Measurements from ENCODE around the gene EDC3.

EDC3 gene

DNA sequence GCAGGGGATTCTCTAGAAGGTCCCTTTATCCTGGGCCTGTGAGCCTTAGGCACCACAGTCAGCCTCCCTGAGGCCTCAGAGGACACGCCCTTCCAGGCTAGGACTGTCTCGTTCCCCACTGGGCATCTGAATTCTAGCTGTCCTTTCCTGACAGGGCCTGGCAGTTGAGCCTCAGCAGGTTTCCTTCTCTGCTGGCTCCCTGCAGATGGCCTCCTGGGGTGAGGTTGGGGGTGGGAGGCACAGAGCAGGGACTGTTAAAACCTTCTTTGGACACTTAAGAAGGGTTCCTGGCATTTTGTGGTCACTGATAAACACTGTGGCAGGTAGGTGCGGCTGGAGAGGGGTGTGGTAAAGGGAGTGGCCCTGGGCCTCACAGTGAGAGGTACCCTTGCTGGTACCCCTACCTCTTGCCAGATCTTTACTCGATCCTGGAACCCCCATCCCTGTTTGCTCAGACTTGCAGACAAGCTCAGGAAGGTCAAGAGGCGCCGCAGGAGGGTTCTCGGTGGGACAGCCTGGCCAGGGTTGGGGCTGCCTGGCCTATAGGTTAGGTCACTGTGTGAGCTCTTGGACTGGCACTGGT, 71.7 kb downstream of the EDC3 start:
- no peak for DNase-seq

DNA sequence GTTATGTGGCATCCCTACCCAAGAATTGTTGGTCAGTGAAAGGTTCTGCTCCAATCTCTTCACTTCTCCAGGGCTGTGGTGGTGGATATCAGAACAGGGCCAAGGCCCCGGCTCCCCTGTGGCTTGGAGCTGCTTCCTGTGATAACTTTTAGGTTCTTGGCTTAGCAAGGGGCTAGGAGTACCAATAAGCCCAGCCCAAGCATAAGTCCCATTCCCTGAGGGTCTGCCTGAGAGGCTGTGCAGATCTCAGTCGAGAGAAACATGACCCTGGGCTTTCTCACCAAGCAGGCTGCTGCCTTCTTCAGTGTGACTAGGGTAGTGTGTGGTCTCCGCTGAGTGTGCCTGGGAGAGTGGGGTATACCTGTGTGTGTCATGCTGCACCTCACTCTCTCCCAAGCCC, 73.1 kb downstream of the EDC3 start:
- no peak for DNase-seq

DNA sequence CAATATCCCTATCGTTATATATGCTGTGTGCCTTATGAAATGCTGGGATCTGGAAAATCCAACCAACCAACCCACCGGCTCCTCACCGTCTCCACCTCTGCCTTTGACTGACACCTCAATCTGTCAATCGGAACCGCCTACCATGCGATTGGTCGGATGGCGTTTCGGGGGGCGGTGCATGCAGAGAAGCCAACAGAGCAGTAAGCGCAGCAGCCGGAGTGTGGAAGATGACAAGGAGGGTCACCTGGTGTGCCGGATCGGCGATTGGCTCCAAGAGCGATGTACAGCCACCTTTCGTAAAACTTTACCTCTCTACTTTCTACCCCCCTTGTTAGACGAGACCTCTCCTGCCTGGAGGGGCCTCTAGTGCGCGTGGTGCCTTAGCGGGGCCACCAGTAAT, 73.9 kb downstream of the EDC3 start:
- no peak for DNase-seq

DNA sequence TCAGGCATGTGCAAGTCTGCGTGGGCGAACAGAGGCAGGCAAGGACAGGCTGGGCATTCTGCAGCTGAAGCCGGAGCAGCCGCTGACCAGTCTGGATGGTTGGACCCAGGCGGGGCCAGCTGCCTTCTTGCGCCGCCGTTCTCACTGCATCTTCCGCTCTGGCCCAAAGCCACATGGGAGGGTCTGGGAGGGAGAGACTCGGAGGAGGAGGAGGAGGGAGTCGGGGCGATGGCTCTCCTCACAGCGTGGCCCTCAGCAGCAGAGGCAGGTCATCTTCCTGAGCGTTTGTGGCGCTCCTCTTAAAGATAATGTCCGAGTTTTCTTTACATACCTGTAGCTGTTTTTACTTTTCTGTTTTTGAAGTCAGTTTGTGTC, 74.3 kb downstream of the EDC3 start:
- no peak for DNase-seq

DNA sequence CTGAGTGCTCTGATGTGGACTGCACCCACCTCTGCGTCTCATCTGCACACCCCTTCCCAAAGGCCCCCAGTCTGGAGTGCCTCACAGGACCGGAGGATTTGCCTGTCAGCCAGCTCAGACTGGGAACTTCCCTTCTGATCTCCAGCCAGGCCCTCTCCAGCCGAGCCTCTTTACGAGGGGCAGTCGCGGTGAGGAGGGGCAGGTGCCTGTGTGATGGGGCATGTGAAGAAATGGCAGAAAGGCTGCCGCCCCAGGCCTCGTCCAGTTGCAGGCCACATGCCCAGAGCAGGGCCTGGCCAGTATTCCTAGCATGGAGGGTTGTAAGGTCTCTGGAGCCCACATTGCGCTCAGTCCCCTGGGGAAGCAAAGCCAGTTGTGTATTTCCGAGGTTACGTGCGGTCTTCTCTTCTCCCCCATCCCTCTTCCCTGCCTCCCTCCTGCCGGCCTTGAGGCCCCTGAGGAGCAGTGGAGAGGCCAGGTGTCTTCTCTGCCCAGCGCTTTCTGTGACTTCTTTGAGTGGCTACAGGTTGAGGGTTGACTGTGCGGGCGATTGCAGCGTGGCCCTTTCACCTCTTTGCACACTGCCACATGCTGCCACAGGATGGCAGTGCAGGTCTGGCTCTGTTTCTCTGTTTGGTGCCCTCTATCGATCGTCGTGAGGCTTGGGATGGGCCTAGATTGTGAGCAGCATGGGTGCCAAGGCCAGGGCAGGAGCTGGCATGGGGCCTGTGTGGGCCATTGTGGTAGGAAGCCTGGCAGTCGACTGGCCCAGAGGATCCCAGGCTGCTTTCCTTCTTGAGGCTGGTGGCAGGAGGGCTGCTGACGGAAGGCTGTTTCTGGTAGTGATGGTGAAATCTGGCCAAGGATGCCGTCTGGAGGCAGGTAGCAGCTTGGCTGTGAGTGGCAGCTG, 74.9 kb downstream of the EDC3 start:
- DNase-seq, result peak; percentile 80

DNA sequence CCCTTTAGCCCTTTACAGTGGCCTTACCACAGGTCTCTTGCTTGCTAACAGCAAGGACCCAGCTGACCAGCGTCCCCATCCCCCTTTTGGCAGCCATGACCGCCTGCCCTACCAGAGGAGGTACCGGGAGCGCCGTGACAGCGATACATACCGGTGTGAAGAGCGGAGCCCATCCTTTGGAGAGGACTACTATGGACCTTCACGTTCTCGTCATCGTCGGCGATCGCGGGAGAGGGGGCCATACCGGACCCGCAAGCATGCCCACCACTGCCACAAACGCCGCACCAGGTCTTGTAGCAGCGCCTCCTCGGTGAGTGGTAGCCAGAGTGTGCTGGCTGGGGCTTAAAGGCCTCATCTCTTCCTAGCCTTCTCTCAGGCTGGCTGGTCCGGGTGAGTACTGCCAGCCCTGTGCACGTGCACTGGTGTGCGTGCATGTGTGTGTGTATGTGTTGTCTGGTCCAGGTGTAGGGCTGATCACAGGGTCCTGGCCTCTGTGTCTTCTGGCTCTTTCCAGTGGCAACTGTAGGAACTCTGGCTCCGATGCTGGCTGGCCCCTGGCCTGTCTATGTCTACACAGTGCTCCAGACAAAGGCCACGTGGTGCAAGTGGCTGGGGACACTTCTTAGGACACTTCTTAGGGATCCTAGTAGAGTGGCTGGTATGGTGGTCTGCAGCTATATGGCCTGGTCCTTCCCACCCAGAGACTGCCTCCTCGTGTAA, 75.7 kb downstream of the EDC3 start:
- no peak for DNase-seq

DNA sequence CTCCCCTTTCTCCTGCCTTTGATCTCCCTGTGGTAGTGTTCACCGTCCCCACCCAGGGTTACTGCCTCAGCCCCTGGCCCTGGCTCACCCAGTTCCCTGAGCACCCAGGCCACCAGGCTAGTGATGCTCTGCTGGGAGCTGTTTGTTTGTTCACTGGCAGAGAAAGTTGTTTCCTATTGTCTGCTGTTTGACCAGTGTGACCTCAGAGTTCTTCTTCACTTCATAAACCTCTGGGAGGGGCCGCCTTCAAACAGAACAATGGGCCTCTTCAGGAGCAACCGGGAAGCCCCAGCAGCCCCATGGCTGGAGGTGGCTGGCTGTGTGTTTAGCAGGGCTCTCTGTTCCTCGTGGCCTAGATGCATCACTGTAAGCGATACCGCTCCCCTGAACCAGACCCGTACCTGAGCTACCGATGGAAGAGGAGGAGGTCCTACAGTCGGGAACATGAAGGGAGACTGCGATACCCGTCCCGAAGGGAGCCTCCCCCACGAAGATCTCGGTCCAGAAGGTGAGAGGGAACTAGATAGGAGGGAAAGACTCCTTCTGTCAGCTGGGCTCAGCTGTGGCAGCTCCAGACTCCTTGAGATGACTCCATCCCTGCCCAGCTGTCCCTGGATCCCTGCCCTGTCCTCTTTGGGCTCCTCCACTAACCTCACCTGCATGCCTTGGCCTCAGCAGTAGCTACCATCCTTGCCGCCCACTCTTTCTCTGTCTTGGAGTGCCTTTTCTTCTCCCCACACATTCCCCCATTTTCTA, 76.8 kb downstream of the EDC3 start:
- DNase-seq, result no peak

DNA sequence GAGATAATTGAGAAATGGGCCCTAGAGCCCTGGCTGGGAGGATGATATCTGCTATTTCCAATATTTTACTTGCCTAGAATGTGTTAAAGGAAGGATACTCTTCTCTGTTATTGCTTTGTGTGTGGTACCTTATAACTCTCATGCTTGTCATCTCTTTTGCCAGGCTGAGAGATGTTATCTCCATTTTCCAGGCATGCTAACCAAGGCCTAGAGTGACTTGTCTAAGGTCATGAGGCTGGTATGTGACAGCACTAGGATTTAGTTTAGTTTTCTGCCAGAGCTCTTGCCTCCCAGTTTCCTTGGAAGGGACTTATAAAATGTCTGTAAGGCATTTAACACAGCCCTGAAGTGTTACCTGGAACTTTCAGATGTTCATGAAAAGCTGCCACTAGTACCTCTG, 78.8 kb downstream of the EDC3 start:
- DNase-seq, result no peak

DNA sequence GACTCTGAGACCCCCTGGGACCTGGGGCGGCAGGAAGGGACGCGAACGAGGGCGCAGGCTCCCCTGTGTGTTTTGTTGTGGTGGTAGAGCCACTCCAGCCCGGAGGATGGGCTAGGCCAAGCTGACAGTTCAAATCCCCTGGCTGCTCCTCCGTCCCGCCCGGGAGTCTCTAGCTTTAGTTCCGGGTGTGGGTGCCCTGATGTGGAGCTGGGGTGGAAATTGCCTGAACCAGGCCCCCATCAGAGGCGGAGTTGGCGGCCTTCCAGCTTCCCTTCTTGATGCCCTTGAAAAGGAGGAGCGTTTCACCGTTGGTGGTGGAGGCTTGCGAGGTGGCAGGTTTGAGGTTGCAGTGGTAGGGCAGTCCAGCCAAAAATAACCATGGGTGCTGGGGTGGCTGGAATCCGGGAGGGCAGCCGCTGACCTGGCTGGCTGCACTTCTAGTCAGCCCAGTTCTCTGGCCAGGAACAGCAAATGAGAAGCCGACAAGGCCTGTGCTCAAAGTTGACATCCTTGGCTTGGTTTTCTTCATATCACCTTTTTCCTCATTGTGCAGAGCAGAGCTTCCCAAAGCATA, 79.4 kb downstream of the EDC3 start:
- DNase-seq, result peak; percentile 70 to 72

DNA sequence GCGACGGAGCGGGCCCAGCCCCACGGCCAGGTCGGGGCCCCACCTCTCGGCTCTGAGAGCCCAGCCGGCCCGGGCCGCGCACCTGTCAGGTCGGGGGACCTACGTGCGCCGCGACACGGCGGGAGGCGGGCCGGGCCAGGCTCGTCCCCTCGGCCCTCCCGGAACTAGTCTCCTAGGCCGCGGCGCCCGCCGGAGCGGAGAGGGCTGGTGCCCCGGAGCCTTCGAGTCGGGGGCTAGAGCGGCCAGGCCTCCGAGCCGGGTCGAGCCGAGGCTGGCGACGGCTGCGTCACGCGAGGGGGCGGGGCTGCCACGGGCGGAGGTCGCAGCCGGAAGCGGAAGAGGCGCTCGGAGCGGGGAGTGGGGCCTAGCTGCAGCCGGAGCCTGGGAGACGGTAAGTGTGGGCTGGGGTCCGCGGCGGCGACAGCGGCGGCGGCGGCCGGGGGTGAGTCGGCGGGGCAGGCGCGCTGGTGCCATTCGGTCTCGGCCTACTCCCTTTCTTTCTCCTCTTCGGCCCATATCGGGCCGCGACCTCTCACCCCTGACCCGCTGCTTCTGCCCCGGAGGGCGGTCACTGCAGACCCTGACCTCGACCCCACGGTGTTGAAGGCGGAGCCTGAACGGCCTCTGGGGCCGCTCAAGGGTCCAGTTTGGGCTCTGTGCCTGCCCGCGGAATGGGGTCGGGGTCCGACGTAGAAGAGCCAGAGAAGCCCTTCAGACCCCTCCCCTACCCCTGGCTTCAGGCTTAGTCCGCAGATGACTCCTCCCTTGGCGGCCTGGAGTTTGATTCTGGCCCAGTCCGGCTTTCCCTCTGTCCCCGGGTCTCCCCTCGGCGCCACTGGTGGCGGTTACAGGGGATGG, 80.1 kb downstream of the EDC3 start, which contains the start of gene CLK3:
TSS of gene CLK3 (plus strand) at position 329 of the 858 bp plus-strand sequence. CDS start 3,361 bp downstream, outside the sequence.
- peak; percentile 97 to 98 for DNase-seq

DNA sequence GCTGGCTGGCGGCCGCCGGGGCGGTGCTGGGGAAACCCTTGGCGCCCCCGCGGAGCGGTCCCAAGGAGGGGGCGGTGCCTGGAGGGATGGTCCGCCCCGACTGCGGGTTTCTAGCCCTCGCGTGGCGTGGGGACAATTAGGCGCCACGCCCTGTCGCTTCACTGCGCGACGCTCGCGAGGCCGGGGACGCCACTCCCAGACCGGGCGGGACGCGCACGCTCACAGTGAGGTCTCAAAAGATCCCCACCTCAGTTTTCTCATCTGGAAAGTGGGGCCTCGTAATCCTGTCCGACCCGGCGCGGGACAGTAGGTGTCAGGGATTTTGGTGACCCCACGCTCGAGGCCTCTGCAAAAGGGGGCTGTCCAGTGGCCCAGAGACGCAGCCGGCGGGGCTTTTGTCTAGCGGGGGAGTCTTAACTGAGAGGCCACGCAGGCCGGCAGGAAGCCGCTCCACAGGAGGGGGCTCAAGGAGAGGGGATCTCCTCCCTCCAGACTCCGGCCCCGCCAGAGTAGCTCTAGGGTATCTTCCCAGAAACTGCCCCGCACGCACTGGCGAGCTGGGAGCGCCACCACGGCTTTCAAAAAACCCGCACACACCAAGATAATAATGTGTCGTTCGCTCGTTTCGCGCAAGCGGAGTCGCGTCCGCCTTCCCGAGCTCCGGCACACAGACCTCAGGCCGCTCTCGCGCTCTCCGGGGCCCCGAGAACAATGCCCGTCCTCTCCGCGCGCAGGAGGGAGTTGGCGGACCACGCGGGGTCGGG, 80.9 kb downstream of the EDC3 start:
- peak; percentile 85 to 88 for DNase-seq

DNA sequence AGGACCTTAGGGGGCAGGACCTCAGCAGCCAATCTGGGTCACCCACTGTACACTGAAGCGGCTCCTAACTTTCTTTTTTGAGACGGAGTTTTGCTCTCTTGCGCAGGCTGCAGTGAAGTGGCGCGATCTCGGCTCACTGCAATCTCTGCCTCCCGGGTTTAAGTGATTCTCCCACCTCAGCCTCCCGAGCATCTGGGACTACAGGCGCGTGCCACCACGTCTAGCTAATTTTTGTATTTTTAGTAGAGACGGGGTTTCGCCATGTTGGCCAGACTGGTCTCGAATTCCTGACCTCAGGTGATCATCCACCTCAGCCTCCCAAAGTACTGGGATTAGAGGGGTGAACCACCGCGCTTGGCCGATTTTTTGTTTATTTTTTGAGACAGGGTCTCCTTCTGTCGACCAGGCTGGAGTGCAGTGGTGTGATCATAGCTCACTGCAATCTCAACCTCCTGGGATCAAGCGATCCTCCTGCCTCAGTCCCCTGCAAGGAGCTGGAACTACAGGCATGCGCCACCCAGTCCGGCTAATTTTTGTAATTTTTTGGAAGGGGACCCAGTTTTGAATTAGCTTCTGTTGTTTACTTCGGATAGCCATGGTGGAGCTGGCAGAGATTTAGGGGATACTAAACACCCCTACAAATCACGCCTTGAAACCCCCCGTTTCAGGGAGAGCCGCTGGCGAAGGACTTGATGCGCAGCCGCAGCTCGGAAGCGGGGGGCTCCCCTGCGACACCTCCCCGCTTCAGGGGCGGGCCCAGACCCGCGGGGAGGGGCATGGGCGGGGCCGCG, 81.7 kb downstream of the EDC3 start:
- DNase-seq, result no peak

DNA sequence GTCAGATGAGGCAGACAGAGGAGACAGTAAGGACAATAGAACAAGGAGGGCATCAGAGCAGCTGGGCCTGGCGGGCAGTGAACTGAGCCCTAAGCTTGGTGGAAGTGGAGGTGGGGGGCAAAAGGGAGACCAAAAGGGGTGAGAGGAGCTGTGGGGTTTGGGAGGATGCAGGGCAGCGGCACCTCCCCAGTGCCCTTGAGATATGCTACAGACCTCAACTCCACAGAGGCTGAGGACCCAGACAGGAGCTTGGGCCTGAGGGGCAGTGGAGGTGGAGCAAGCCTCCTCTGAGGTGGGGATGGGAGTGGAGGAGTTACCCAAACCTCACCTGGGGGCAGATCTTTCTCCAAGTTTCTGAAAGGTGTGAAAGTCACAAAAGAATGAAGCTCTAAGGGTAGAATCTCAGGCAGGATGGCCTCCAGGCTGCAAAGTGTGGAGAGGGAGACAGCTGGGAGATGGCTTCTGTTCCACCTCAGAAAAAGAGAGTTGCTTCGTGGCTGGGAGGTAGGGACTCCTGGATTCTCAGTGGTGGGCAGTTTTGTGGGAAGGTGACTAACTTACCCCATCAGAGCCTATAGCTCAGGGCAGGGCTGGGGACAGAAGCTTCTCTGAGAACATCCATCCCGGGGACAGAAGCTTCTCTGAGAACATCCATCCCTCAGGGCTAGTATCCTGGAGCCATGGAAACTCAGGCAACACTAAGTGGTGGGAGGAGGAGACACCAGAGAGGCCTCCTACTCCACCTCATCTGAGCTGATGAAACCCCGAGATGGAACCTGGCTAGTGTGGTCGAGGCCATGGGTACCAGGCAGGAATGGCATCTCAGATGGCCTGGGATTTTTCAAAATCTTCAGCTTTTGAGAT, 82.5 kb downstream of the EDC3 start:
- DNase-seq, result no peak

DNA sequence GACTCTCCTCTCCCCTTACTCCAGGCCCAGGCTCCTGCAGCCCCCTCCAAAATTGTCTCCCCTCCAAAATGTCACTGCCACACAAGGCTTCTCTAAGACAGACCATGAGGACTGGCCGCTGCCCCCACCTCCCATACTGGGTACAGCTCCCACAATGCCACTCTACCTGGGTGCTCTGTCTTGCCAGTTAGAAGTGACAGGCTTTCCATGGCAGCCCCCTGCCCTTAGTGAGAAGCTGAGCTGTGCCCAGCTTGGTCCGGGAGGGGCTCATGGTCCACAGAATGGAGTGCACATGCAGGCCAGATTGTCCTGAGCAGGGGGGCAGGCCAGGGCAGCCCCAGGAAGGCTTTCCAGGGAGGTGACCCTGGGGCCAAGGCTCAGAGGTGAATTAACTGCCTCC, 83.1 kb downstream of the EDC3 start:
- no peak for DNase-seq

DNA sequence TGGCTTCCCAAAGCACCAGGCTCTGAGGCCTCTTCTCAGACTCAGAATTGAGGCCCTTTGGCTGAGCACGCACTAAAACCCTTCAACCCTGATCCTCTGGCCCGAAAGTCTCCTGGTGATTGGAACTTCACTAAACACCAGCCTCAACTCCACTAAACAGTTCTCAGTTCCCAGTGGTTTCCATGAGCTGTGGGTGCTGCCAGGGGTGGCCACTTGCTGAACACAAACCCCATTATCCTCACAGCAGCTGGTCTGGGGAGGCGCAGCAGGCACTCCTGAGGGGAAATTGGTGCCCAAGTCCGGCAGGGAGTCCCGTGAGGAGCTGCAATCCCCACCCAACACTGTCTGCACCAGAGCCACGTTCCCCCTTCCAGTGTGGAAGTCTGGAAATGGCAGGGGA, 84.0 kb downstream of the EDC3 start:
- DNase-seq, result no peak

DNA sequence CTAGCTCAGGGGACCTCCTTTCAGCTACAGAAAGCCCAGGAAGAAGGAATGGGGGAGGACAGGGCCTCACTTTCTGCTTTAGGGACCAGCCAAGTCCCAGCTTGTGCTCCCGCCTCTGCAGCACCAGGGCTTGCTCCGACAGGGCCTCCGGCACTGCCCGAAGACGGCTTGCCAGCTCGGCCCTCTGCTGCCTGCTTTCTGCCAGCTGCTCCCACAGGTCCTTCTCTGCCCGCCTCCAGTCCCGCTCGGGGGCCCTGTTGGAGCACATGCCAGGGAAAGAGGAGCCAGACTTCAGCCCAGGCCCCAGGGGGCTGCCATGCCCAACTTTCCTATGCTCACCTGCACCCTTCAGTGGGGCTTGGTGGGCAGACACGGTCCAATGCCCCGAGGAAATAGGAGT, 84.5 kb downstream of the EDC3 start:
- no peak for DNase-seq

DNA sequence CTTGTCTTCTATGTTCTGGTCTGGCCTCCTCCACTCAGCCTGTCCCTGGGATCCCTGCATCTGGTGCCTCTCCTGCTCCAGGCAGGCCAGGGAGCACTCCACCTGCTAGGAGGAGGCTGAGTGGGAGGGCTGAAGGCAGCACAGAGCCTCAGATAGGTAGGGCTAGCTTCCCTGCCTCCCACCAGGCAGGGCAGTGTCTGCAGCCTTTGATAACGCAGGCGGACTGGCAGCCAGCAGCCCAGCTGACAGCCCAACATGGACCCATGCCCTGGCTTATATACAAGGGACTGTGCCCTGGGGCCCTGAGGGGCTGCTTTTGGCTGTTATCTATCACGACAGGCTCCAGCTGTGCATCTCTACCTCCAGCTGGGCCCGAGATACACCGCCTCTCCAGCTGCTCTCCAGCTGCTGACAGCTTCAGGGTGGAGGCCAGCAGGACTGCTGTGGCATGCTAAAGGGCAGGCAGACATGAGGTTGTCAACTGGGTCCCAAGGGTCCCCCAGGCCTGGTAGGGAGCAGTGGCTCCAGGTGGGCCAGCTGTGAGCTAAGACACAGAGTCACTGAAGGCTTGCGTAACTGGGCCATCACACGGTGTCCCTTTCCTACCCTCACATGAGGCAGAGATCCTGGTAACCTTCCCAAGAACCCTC, 85.4 kb downstream of the EDC3 start:
- no peak for DNase-seq

DNA sequence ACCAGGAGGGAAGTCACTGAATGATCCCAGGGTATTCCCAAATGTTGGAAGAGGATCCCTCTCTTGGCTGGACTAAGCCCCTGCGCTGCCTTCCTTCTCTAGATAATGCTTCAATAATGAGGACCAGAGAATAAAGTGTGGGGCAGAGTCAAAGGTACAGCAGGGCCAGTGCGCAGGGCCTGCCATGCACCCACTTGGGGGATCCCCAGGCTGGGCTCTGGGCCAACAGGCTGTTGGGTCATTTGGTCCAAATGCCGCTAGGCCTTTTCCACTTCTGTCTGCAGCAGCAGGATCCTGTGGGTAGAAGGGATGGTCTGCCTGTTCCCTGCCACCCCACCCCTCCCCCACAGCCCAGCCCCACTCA, 85.9 kb downstream of the EDC3 start:
- no peak for DNase-seq

DNA sequence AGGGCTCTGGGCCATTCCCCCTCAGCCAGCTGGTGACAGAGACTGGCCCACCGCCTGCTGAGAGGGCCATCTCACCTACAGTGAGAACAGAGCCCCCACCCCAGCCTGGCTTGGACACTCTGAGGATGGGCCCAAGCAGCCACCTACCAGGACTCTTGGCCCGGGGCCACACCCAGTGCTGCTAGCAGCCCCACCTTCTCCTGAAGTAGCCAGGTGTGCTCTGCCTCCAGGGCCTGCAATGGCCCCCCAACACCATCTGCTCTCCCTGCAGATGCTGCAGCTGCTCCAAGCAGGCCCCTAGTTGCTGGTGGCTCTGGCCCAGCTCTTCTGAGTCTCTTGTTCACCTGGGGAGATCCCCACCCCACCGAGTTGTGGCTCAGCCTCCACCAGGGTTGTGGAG, 87.0 kb downstream of the EDC3 start:
- DNase-seq, result no peak
